Pancreas (tissue), 10 donors: ENCODE measurements around the gene MARCHF9. TPM values are rescaled to one million over a fixed set of nuclear protein-coding genes. Genes with fewer than 3 reads are reported as not detected.

Source experiments
- ATAC-seq, 4 donors: fragments of 200-7000 bp; cut with Tn5 transposase; one replicate each; pipeline versions ENCODE4 v1.8.0 to v1.9.1; 2020; ENCODE audit warnings: mild to moderate bottlenecking in 4 of 4, moderate library complexity in 4 of 4
- DNase-seq, 6 donors: peaks; one replicate each; pipeline ENCODE4 v3.0.0-alpha.2; 2020
- FAIRE-seq: peaks from 2 replicates; lab custom pipeline; 2012; peaks lifted over from hg19 to GRCh38; lab: Jason Lieb, UNC
- H3K27ac ChIP-seq, 4 donors: fragments of 200-600 bp; sonication (generic); 1 replicate in 3 of 4; 2 replicates in 1 of 4; pipeline versions ENCODE4 v1.5.0 to v1.8.0; 2020
- H3K27me3 ChIP-seq, 4 donors: fragments of 200-600 bp; one replicate each; pipeline ENCODE4 v1.8.0; 2021
- H3K36me3 ChIP-seq, 3 donors: fragments of 200-600 bp; sonication (generic) in 1 of 3; one replicate each; pipeline versions ENCODE4 v1.5.0 to v1.8.0; 2020 to 2021
- H3K4me1 ChIP-seq, 3 donors: fragments of 200-600 bp; one replicate each; pipeline ENCODE4 v1.8.0; 2021
- H3K4me3 ChIP-seq, 4 donors: fragments of 200-600 bp; sonication (generic) in 2 of 4; one replicate each; pipeline versions ENCODE4 v1.5.0 to v1.8.0; 2020 to 2021
- H3K9me3 ChIP-seq, 4 donors: fragments of 200-600 bp; one replicate each; pipeline ENCODE4 v1.8.0; 2021
- CTCF ChIP-seq, 4 donors: fragments of 200-600 bp; sonication (generic) in 3 of 4; IDR thresholded peaks; one replicate each; pipeline versions ENCODE4 v1.5.0 to v1.8.0; 2021; ENCODE audit warnings: antibody characterized with exemption in 4 of 4
- WGBS, 2 donors: extraction: QIAGEN DNeasy Blood & Tissue Kit; methylation state at CpG; one replicate each; pipeline ENCODE4 v1.1.7; 2013; 5-methylcytosine and 5-hydroxymethylcytosine counted together
- intact Hi-C, 3 donors: fragments of 100-400 bp; cut with DNase I; formaldehyde crosslinking; loops; one replicate each; pipeline versions ENCODE4 v1.11.1 to v1.14.2; 2022
- polyA plus RNA-seq, 2 donors: library from polyadenylated mRNA; stranded (reverse); fragments of 200-250 nt; gene quantifications; one replicate each; pipeline ENCODE4 v1.2.3, GENCODE V29; 2013
- total RNA-seq, 6 donors: library from RNA; stranded (reverse); fragmentation: NEBNext Ultra II Directional in 4 of 6; extraction: Animal tissue kit (Norgen Biotek cat#: 25700) in 4 of 6; gene quantifications; one replicate each; pipeline versions ENCODE4 v1.2.1 to v1.2.4, GENCODE V29; 2021 to 2023
- donor health status: healthy with polysubstance abuse.
- donor health status: DM: no; HTN: no; CAD: no; lungs with moderate emphysema.
- donor health status: DM: no; HTN: no; CAD: no.
- donor health status: control.
- donor health status: control.
- donor health status: Bipolar disorder and iron deficiency.
- donor health status: DM: yes; HTN: yes; CAD: no.
- donor health status: DM: no; HTN: no; CAD: no.
- donor health status: DM: no; HTN: no; CAD: no.
- donor health status: DM: yes; HTN: yes; CAD: no.

The MARCHF9 gene
- total and polyA plus RNA-seq, 8 donors, result 6.7 to 32.5 (median 8.0) TPM

GRCh38 chr12:57762463-57762862 is 7.6 kb downstream of the MARCHF9 start:
- Histone ChIP-seq H3K36me3 (no peaks in the 10 kb centered on the region), H3K4me3 (no peak overlapping the region), H3K4me1 (peaks cover 6 to 8% (median 8%) of the 10 kb centered on the region in 3 donors), H3K9me3 (no peaks in the 10 kb centered on the region), H3K27ac (no peak overlapping the region), H3K27me3 (no peaks in the 10 kb centered on the region)
- WGBS, 2 donors, result 89 to 95% methylated on average over 2 of the region's 2 CpGs
- no peak for TF ChIP-seq CTCF (IDR thresholded peaks at IDR 0.05)
- DNase-seq (no peak), ATAC-seq (no peak), FAIRE-seq (no peak)
- intact Hi-C loops, result no loop called here

- Histone ChIP-seq H3K4me1 (peaks cover 6 to 8% (median 8%) of the 10 kb centered on the region in 3 donors), H3K27ac (peak overlapping the region in 3 of 4 donors; percentile 60 to 70 (median 64)), H3K4me3 (peak overlapping the region in 3 of 4 donors; percentile 23 to 56 (median 49)), H3K27me3 (no peaks in the 10 kb centered on the region), H3K9me3 (no peaks in the 10 kb centered on the region), H3K36me3 (no peaks in the 10 kb centered on the region)
- TF ChIP-seq CTCF (IDR thresholded peaks at IDR 0.05), result no peak
- WGBS, 2 donors, result 69 to 74% methylated on average over 6 of the region's 6 CpGs
- no peak for FAIRE-seq
- intact Hi-C loops, result no loop called here
- no peak for DNase-seq
- ATAC-seq, result no peak
These were observed 9.2 kb downstream of the MARCHF9 start for GRCh38 chr12:57763881-57764661.

GRCh38 chr12:57764662-57765002 is 9.7 kb downstream of the MARCHF9 start:
- WGBS, 2 donors, result 5 to 6% methylated on average over 17 of the region's 17 CpGs
- intact Hi-C loops, result no loop called here
- H3K36me3 ChIP-seq, result no peaks in the 10 kb centered on the region
- peaks cover 6 to 8% (median 8%) of the 10 kb centered on the region in 3 donors for H3K4me1 ChIP-seq
- H3K27ac ChIP-seq, result peak overlapping the region; percentile 52 to 70 (median 62)
- H3K4me3 ChIP-seq, result peak overlapping the region; percentile 23 to 56 (median 38)
- TF ChIP-seq CTCF (IDR thresholded peaks at IDR 0.05), result no peak
- no peak for FAIRE-seq
- H3K27me3 ChIP-seq, result no peaks in the 10 kb centered on the region
- peak; percentile 75 to 89 (median 81) for DNase-seq
- no peaks in the 10 kb centered on the region for H3K9me3 ChIP-seq
- peak; percentile 83 to 87 (median 85) for ATAC-seq

- Histone ChIP-seq H3K36me3 (no peaks in the 10 kb centered on the region), H3K4me3 (peak overlapping the region; percentile 23 to 56 (median 38)), H3K27ac (peak overlapping the region; percentile 52 to 70 (median 62)), H3K9me3 (no peaks in the 10 kb centered on the region), H3K4me1 (peaks cover 6 to 8% (median 8%) of the 10 kb centered on the region in 3 donors), H3K27me3 (no peaks in the 10 kb centered on the region)
- peak in 2 of 4 donors; percentile 8 to 12 for TF ChIP-seq CTCF (IDR thresholded peaks at IDR 0.05)
- DNase-seq (peak in 5 of 6 donors; percentile 48 to 86 (median 58)), FAIRE-seq (no peak), ATAC-seq (peak; percentile 51 to 74 (median 66))
- 1 to 2% methylated on average over 59 to 60 of the region's 60 CpGs for WGBS, 2 donors
- intact Hi-C loops, result no loop called here
These were observed 10.2 kb downstream of the MARCHF9 start for GRCh38 chr12:57765003-57765697.
